K562 (cell line): Measurements from ENCODE around the gene SHFL. TPM values are rescaled to one million over a fixed set of nuclear protein-coding genes. Genes with fewer than 3 reads are reported as not detected.

Experiments used
- ATF1 ChIP-seq, 2 experiments: fragments of 450-650 bp in 1 of 2; IDR thresholded peaks; 2 replicates each; pipeline ENCODE4 v1.6.1; 2016; ENCODE audit warnings: missing compliant biosample characterization in 1 of 2, missing genetic modification characterization in 1 of 2
- BHLHE40 ChIP-seq: IDR thresholded peaks from 2 replicates; pipeline ENCODE4 v1.6.1; 2011; ENCODE audit warnings: low read length, improper control_type of control experiment
- C11orf30 ChIP-seq: fragments of 450-650 bp; IDR thresholded peaks from 2 replicates; pipeline ENCODE4 v1.6.1; 2016; ENCODE audit warnings: low read depth, mild to moderate bottlenecking
- CBFA2T2 ChIP-seq: fragments of 450-650 bp; conservative IDR thresholded peaks from 2 replicates; pipeline ENCODE4 v1.6.1; 2017; ENCODE audit warnings: mild to moderate bottlenecking
- CEBPB ChIP-seq: fragments of 450-650 bp; IDR thresholded peaks from 2 replicates; pipeline ENCODE4 v1.6.1; 2016; ENCODE audit warnings: missing genetic modification characterization, missing compliant biosample characterization
- ESRRA ChIP-seq: fragments of 450-650 bp; IDR thresholded peaks from 2 replicates; pipeline ENCODE4 v1.6.1; 2014; ENCODE audit warnings: low read depth, mild to moderate bottlenecking, moderate library complexity, borderline replicate concordance
- ETV6 ChIP-seq, 3 experiments: fragments of 150-350 bp in 1 of 3; sonication (generic) in 1 of 3; formaldehyde crosslinking in 1 of 3; IDR thresholded peaks; 2 replicates each; pipeline versions ENCODE4 v1.6.1 to v1.8.0; 2014 to 2022; ENCODE audit warnings: borderline replicate concordance in 2 of 3, low read depth in 2 of 3, antibody characterized with exemption in 1 of 3, low read length in 1 of 3, mild to moderate bottlenecking in 1 of 3, missing genetic modification reagents in 1 of 3
- FIP1L1 ChIP-seq: fragments of 200-400 bp; formaldehyde crosslinking; IDR thresholded peaks from 2 replicates; pipeline ENCODE4 v1.6.1; 2018; ENCODE audit warnings: mild to moderate bottlenecking, low read depth, low read length; ENCODE audit not compliant: poor library complexity, severe bottlenecking
- FOXP1 ChIP-seq: sonication (generic); formaldehyde crosslinking; IDR thresholded peaks from 2 replicates; pipeline ENCODE4 v1.8.0; 2022; ENCODE audit warnings: mild to moderate bottlenecking, missing genetic modification reagents
- ILK ChIP-seq: fragments of 450-650 bp; IDR thresholded peaks from 2 replicates; pipeline ENCODE4 v1.6.1; 2016; ENCODE audit warnings: missing genetic modification characterization, low read depth, mild to moderate bottlenecking, missing compliant biosample characterization, moderate library complexity, borderline replicate concordance
- JUND ChIP-seq, 2 experiments: IDR thresholded peaks; 2 replicates in 1 of 2; 3 replicates in 1 of 2; pipeline ENCODE4 v1.6.1; 2011; ENCODE audit warnings: borderline replicate concordance in 2 of 2, low read depth in 2 of 2, low read length in 2 of 2, improper control_type of control experiment in 1 of 2, missing biosample characterization in 1 of 2, missing genetic modification characterization in 1 of 2, missing genetic modification reagents in 1 of 2
- KLF1 ChIP-seq: fragments of 450-650 bp; IDR thresholded peaks from 2 replicates; pipeline ENCODE4 v1.6.1; 2016; ENCODE audit warnings: missing genetic modification characterization, missing compliant biosample characterization
- NFATC3 ChIP-seq: fragments of 450-650 bp; IDR thresholded peaks from 2 replicates; pipeline ENCODE4 v1.6.1; 2017; ENCODE audit warnings: mild to moderate bottlenecking
- RB1 ChIP-seq: fragments of 450-650 bp; IDR thresholded peaks from 2 replicates; pipeline ENCODE4 v1.6.1; 2017; ENCODE audit warnings: low read depth, mild to moderate bottlenecking
- RBM15 ChIP-seq: fragments of 200-400 bp; formaldehyde crosslinking; IDR thresholded peaks from 2 replicates; pipeline ENCODE4 v1.6.1; 2018; ENCODE audit warnings: mild to moderate bottlenecking, low read length, moderate library complexity; ENCODE audit not compliant: insufficient read depth
- SMAD4 ChIP-seq: fragments of 250-450 bp; sonication (Bioruptor Pico); conservative IDR thresholded peaks from 2 replicates; pipeline ENCODE4 v1.8.0; 2021; ENCODE audit warnings: inconsistent platforms, mild to moderate bottlenecking, moderate library complexity
- ZNF133 ChIP-seq: fragments of 250-450 bp; sonication (Bioruptor Pico); IDR thresholded peaks from 2 replicates; pipeline ENCODE4 v1.4.0; 2020; ENCODE audit warnings: mild to moderate bottlenecking
- ZNF444 ChIP-seq: fragments of 250-450 bp; sonication (Bioruptor Pico); IDR thresholded peaks from 2 replicates; pipeline ENCODE4 v1.4.0; 2020; ENCODE audit warnings: mild to moderate bottlenecking, moderate library complexity
- ZNF57 ChIP-seq: fragments of 450-650 bp; formaldehyde crosslinking; IDR thresholded peaks from 2 replicates; pipeline ENCODE4 v1.4.0; 2020; ENCODE audit warnings: mild to moderate bottlenecking, moderate library complexity
- ZNF717 ChIP-seq: fragments of 250-450 bp; sonication (Bioruptor Pico); IDR thresholded peaks from 2 replicates; pipeline ENCODE4 v1.5.0; 2021
- polyA plus RNA-seq, 8 experiments: library from polyadenylated mRNA; depleted of rRNA in 4 of 8; stranded (reverse) in 5 of 8; unstranded in 3 of 8; fragments of >200 nt; fragmentation: Nextera tagmentation in 2 of 8; fragmentation: Illumina TruSeq in 1 of 8; extraction: Ambion mirVana in 2 of 8; extraction: Trizol in 1 of 8; gene quantifications; 2 replicates each; pipeline versions ENCODE4 v1.2.1 to v1.2.3, GENCODE V29; 2011 to 2014; ENCODE audit warnings: inconsistent platforms in 1 of 8, missing spikeins in 1 of 8
- total RNA-seq, 7 experiments: library from RNA; depleted of rRNA in 6 of 7; stranded (reverse); fragments of >200 nt in 6 of 7; fragmentation: Illumina TruSeq in 2 of 7; extraction: Trizol in 2 of 7; gene quantifications; 2 replicates each; pipeline versions ENCODE4 v1.2.1 to v1.2.3, GENCODE V29; 2011 to 2021; ENCODE audit warnings: low replicate concordance in 1 of 7
- TF ChIP-seq, protein P1 (sequence below): fragments of 450-650 bp; IDR thresholded peaks from 2 replicates; pipeline ENCODE4 v1.6.1; 2016; ENCODE audit warnings: antibody characterized with exemption
- TF ChIP-seq, protein P2 (sequence below): fragments of 150-350 bp; conservative IDR thresholded peaks from 2 replicates; pipeline ENCODE4 v1.6.1; 2014; ENCODE audit warnings: low read length
- TF ChIP-seq, protein P3 (sequence below): fragments of 450-650 bp; IDR thresholded peaks from 2 replicates; pipeline ENCODE4 v1.6.1; 2016; ENCODE audit warnings: borderline replicate concordance

The SHFL gene
- total and polyA plus RNA-seq, 9 of the 15 experiments (the other 6 are each of a cell fraction or from before 2014, with no cell fraction given): 1.5 to 25.7 (median 13.0) TPM

DNA sequence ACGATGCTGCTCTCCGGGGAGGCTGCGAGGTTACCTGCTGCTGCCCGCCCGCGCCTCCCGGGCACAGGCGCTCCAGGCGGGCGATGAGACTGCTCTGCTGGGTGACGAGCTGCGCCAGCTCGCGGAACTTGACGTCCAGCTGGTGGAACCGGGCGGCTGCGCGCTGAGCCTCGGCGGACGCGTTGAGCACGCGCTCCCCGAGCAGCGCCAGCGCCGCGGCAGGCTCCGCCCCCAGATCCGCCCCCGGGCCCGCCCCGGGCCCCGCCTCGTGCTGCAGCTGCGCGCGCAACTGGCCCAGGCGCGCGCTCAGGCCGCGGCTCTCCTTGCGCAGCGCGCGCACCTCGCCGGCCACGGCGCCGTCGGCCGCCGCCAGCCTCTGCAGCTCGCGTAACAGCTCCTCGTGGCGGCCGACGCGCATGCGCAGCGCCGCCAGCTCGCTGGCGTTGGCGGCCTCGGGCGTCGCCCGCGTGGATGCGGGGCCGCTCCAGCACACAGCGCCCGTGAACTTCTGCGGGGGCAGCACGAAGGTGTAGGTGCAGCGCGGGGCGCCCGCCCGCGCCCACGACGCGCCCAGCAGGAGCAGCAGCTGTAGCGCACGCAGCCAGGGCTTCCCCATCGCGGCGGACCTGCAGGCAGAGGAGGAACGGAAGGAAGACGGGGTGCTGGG lies 10.0 kb downstream of the SHFL start (continued):
- TF ChIP-seq ZNF57 (CRISPR knock-in tag) (no peak), BHLHE40 (no peak), C11orf30 (no peak), ZNF717 (no peak), FIP1L1 (no peak), NFATC3 (no peak), JUND (IDR thresholded peaks at IDR 0.05; ENCODE audit: borderline replicate concordance, low read depth, low read length) (no peak), JUND (tag; IDR thresholded peaks at IDR 0.05; ENCODE audit: borderline replicate concordance, low read depth, low read length) (no peak), ZNF133 (CRISPR knock-in tag) (no peak), CBFA2T2 (no peak), ESRRA (no peak), ILK (no peak), RB1 (0 out of 2 replicates have a peak, but pooled peaks have one; percentile 80), KLF1 (tag) (peak; percentile 83), ATF1 (CRISPR knock-in tag; IDR thresholded peaks at IDR 0.05) (no peak), ATF1 (tag; IDR thresholded peaks at IDR 0.05) (peak; percentile 46; the same call in 1 of the 2 replicates), ZNF444 (CRISPR knock-in tag) (no peak), ETV6 (IDR thresholded peaks at IDR 0.05; ENCODE audit: borderline replicate concordance in 1 of 2, low read depth in 2 of 2, low read length in 1 of 2) (no peak), ETV6 (CRISPR knock-in tag; IDR thresholded peaks at IDR 0.05; ENCODE audit: borderline replicate concordance) (no peak), CEBPB (tag) (no peak), SMAD4 (peak; percentile 74), FOXP1 (CRISPR knock-in tag) (peak; percentile 80; the same call in 1 of the 2 replicates), RBM15 (no peak)
- TF ChIP-seq, protein P1, sequence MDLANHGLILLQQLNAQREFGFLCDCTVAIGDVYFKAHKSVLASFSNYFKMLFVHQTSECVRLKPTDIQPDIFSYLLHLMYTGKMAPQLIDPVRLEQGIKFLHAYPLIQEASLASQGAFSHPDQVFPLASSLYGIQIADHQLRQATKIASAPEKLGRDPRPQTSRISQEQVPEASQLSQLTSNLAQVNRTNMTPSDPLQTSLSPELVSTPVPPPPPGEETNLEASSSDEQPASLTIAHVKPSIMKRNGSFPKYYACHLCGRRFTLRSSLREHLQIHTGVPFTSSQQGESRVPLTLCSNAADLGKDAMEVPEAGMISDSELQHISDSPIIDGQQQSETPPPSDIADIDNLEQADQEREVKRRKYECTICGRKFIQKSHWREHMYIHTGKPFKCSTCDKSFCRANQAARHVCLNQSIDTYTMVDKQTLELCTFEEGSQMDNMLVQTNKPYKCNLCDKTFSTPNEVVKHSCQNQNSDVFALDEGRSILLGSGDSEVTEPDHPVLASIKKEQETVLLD: no peak
- TF ChIP-seq, protein P2, sequence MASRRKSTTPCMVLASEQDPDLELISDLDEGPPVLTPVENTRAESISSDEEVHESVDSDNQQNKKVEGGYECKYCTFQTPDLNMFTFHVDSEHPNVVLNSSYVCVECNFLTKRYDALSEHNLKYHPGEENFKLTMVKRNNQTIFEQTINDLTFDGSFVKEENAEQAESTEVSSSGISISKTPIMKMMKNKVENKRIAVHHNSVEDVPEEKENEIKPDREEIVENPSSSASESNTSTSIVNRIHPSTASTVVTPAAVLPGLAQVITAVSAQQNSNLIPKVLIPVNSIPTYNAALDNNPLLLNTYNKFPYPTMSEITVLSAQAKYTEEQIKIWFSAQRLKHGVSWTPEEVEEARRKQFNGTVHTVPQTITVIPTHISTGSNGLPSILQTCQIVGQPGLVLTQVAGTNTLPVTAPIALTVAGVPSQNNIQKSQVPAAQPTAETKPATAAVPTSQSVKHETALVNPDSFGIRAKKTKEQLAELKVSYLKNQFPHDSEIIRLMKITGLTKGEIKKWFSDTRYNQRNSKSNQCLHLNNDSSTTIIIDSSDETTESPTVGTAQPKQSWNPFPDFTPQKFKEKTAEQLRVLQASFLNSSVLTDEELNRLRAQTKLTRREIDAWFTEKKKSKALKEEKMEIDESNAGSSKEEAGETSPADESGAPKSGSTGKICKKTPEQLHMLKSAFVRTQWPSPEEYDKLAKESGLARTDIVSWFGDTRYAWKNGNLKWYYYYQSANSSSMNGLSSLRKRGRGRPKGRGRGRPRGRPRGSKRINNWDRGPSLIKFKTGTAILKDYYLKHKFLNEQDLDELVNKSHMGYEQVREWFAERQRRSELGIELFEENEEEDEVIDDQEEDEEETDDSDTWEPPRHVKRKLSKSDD: no peak
- TF ChIP-seq, protein P3, sequence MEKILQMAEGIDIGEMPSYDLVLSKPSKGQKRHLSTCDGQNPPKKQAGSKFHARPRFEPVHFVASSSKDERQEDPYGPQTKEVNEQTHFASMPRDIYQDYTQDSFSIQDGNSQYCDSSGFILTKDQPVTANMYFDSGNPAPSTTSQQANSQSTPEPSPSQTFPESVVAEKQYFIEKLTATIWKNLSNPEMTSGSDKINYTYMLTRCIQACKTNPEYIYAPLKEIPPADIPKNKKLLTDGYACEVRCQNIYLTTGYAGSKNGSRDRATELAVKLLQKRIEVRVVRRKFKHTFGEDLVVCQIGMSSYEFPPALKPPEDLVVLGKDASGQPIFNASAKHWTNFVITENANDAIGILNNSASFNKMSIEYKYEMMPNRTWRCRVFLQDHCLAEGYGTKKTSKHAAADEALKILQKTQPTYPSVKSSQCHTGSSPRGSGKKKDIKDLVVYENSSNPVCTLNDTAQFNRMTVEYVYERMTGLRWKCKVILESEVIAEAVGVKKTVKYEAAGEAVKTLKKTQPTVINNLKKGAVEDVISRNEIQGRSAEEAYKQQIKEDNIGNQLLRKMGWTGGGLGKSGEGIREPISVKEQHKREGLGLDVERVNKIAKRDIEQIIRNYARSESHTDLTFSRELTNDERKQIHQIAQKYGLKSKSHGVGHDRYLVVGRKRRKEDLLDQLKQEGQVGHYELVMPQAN: no peak
